ENCODE measurements around the gene RHPN2. TPM values are rescaled to one million over a fixed set of nuclear protein-coding genes. Genes with fewer than 3 reads are reported as not detected.
"Not testable (repeated sequence)": the region's sequence is repeated elsewhere in the genome, so short reads cannot be mapped to it uniquely, and the experiment has no call there.

RHPN2 gene
- total and polyA plus RNA-seq, 2 experiments from 2014 or later: 15.7 to 29.6 TPM

- TF ChIP-seq ZNF462 (CRISPR knock-in tag; IDR thresholded peaks at IDR 0.05): no peak
- no peak for TF ChIP-seq ETS1 (IDR thresholded peaks at IDR 0.05)
- TF ChIP-seq REST (IDR thresholded peaks at IDR 0.05; ENCODE audit: unreplicated experiment): no peak
- no peak for TF ChIP-seq JUNB (IDR thresholded peaks at IDR 0.05; ENCODE audit: unreplicated experiment)
These were observed 34.9 kb downstream of the RHPN2 start (continued) for GRCh38 chr19:33029746-33030303.

DNA sequence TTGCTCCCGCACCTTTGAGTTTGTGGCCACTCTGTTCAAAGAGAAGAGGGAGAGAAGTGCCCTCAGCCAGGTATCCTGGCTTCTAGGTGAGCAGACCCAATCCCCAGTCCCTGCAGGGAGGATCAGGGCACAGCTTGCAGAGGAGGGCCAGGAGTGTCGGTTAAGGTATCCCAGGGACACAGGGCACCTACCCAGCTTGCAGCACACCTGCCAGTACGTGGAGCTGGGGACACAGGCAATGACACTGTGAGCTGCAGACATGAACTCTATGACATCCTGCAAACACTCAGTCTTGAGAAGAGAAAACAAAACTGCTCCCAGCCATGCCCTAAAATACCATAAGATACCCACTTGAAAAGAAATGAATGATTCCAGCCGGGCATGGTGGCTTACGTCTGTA is 38.1 kb downstream of the RHPN2 start:
- H3K4me2 ChIP-seq; H3K9me2 ChIP-seq (ENCODE audit: insufficient read depth); DNase-seq (ENCODE audit: low spot score); H3K36me3 ChIP-seq (ENCODE audit: insufficient read depth); ATAC-seq; H3K4me3 ChIP-seq; H3F3A ChIP-seq (replicated peaks; ENCODE audit: low read depth); H3K27me3 ChIP-seq (ENCODE audit: insufficient read depth); H4K20me1 ChIP-seq (replicated peaks; ENCODE audit: insufficient read depth); H2AFZ ChIP-seq; H3K27me3 Mint-ChIP-seq (ENCODE audit: insufficient read depth, low read depth, poor library complexity); H3K4me3 Mint-ChIP-seq; H3K27ac ChIP-seq (ENCODE audit: low read depth): not testable (repeated sequence)
- peaks cover 61% of the 10 kb centered on the region for H3K36me3 Mint-ChIP-seq (ENCODE audit: low read depth)
- Histone ChIP-seq H3K79me2 (replicated peaks; ENCODE audit: insufficient read depth) (peaks cover 31% of the 10 kb centered on the region), H3K4me1 (ENCODE audit: insufficient read depth) (peaks cover 13% of the 10 kb centered on the region; the same call in 1 of the 2 replicates)
- peaks cover 19% of the 10 kb centered on the region for H3K4me1 Mint-ChIP-seq
- H3K27ac Mint-ChIP-seq: peak overlapping the region; percentile 14; the same call in 1 of the 2 replicates
- peaks cover 29% of the 10 kb centered on the region for H3K9me3 Mint-ChIP-seq

DNA sequence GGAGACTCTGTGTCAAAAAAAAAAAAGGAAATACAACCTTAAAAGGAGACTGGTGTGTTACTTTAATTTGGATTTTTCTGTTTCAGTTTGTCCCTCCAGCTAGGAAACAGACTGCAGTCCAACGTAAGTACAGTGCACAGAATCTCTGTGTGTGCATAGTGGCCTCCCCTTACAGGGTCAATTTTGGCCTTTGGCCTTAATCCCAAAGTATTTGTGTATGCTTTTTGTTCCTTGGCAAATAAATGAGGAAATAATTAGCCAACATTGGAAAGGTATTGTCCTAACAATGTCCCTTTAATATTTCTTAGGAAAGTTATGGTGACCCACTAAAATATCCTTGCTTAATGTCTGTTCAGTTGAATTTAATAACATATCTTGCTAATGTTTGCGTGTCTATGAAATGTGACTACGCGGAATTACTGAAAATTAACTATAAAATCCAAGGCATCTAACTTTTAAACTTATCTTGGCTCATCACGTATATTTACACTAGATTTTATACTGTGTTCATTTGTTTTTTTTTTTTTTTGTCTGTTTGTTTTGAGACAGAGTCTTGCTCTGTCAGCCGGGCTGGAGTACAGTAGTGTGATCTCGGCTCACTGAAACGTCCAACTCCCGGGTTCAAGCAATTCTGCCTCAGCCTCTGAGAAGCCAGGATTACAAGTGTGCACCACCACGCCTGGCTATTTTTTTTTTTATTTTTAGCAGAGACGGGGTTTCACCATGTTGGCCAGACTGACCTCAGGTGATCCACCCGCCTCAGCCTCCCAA is 39.0 kb downstream of the RHPN2 start:
- not testable (repeated sequence) for H3K4me3 Mint-ChIP-seq; H3K4me3 ChIP-seq; ATAC-seq; H2AFZ ChIP-seq; H3K4me2 ChIP-seq; H3K27me3 Mint-ChIP-seq (ENCODE audit: insufficient read depth, low read depth, poor library complexity); H3K27me3 ChIP-seq (ENCODE audit: insufficient read depth); H3K27ac ChIP-seq (ENCODE audit: low read depth); DNase-seq (ENCODE audit: low spot score); H3K36me3 ChIP-seq (ENCODE audit: insufficient read depth); H3K27ac Mint-ChIP-seq; H3F3A ChIP-seq (replicated peaks; ENCODE audit: low read depth); H4K20me1 ChIP-seq (replicated peaks; ENCODE audit: insufficient read depth); H3K9me2 ChIP-seq (ENCODE audit: insufficient read depth)
- Mint-ChIP-seq H3K9me3 (peaks cover 24% of the 10 kb centered on the region), H3K4me1 (peaks cover 21% of the 10 kb centered on the region), H3K36me3 (ENCODE audit: low read depth) (peaks cover 56% of the 10 kb centered on the region)
- H3K79me2 ChIP-seq (replicated peaks; ENCODE audit: insufficient read depth): peaks cover 23% of the 10 kb centered on the region
- peaks cover 14% of the 10 kb centered on the region; the same call in 1 of the 2 replicates for H3K4me1 ChIP-seq (ENCODE audit: insufficient read depth)
